Activated T-helper 1 cell treated with anti-CD3 and anti-CD28 coated beads, Interleukin-12 subunit alpha, Interleukin-12 subunit beta, Interleukin-2, Interleukin-4 antibody, amounts not matched to agents 30 ng/mL and 10 ng/mL and 1 ng/mL, durations not matched to agents 14 hours and 24 hours and 36 hours (primary cell): Measurements from ENCODE around the gene LMAN2L. TPM values are rescaled to one million over a fixed set of nuclear protein-coding genes. Genes with fewer than 3 reads are reported as not detected.
A peak's percentile ranks its signal among the peaks of the same experiment; 100 is the strongest.

Experiments
- DNase-seq: peaks from one replicate; pipeline ENCODE4 v3.0.0; 2021; ENCODE audit warnings: low spot score
- H3K27ac Mint-ChIP-seq: one replicate; pipeline ENCODE4 v1.8.0; 2021; ENCODE audit warnings: mild to moderate bottlenecking, mixed read lengths
- H3K27me3 Mint-ChIP-seq: one replicate; pipeline ENCODE4 v1.8.0; 2022; ENCODE audit warnings: mild to moderate bottlenecking, moderate library complexity, mixed read lengths; ENCODE audit not compliant: insufficient read depth
- H3K36me3 Mint-ChIP-seq: one replicate; pipeline ENCODE4 v1.8.0; 2021; ENCODE audit warnings: low read depth, mixed read lengths
- H3K4me1 Mint-ChIP-seq: one replicate; pipeline ENCODE4 v1.8.0; 2021; ENCODE audit warnings: low read depth, mixed read lengths
- H3K4me3 Mint-ChIP-seq: one replicate; pipeline ENCODE4 v1.8.0; 2021; ENCODE audit warnings: mild to moderate bottlenecking, moderate library complexity, mixed read lengths
- H3K9me3 Mint-ChIP-seq: one replicate; pipeline ENCODE4 v1.8.0; 2021; ENCODE audit warnings: mixed read lengths
- intact Hi-C: fragments of 100-400 bp; cut with micrococcal nuclease; formaldehyde crosslinking; loops from one replicate; pipeline ENCODE4 v1.15.1; 2024
- total RNA-seq: library from RNA; stranded (reverse); gene quantifications from 2 replicates; pipeline ENCODE4 v1.2.3, GENCODE V29; 2022

LMAN2L gene
- total RNA-seq, result 5.6 and 6.0 TPM in 2 replicates

DNA sequence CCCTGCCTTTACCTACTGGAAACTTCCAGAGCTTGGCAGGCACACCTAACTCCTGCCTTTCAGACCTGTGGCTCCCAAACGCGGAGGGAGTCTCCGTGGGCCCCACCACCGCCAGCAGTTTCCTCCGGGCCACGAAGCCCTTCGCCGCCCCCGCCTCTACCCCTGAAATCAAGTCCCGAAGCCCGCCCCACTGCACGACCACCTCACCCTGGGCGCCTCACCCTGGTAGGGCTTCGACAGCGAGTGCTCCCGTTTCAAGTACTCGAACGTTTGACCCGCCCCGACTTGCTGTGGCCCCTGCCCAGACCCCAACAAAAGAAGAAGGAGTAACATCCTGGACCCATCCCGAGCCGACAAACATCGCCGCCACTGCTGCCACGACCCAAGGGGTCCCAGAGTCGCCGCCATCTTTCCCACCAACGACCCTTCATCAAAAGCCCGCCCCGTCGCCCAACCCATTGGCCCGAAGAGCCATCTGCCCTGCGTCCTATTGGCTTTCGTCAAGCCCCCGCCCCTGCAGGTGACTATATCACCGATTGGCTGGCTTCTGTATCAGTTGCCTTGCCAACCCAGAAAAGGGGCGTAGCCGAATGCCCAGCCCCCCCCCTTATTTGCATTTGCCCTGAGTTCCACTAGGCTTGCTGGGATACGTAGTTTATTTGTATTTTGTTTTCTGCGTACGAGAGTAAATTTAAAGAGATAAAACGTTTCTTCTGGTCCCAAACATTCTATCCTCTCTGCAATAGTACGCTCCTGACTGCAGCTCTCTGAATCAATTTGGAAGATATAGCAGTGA is at the start of gene LMAN2L:
Gene LMAN2L, minus strand, starts transcription at position 432 of the 796 bp plus-strand sequence. Its CDS starts 24 bp downstream, at position 408.
- intact Hi-C loops, result loop anchor here (1.0 to 10.0 kb wide), 10 partner anchors 20 to 1255 kb away; partner anchors contain the start of genes ANKRD39, ARID5A, CIAO1 and CNNM4
- Mint-ChIP-seq H3K36me3 (peaks cover 3% of the 10 kb centered on the region), H3K27ac (peak within 1 kb of the TSS; percentile 77), H3K4me1 (peaks cover 32% of the 10 kb centered on the region), H3K9me3 (no peaks in the 10 kb centered on the region), H3K27me3 (no peaks in the 10 kb centered on the region), H3K4me3 (peak within 1 kb of the TSS; percentile 90)
- peak; percentile 94 for DNase-seq

DNA sequence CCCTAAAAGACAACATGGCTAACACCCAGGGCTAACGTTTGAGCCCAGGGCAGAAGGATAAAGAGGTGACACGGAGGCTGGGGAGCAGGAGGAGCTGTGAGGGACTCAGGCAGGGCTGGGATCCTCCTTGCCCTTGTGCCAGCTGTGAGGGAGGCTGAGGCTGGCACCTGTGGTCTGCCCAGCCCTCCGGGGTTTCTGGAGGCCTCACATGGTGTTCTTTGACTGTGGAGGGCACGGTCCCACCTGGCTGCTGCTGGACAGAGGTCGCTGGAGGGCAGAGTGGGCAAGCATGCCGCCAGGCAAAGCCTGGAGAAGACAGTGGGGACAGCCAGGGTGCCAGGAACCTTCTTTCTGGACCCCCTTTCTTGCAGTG is 49.4 kb upstream of the LMAN2L start:
- H3K4me3 Mint-ChIP-seq, result no peak overlapping the region
- no peaks in the 10 kb centered on the region for H3K9me3 Mint-ChIP-seq
- intact Hi-C loops, result no loop called here
- no peaks in the 10 kb centered on the region for H3K27me3 Mint-ChIP-seq
- H3K27ac Mint-ChIP-seq, result no peak overlapping the region
- H3K4me1 Mint-ChIP-seq, result no peaks in the 10 kb centered on the region
- DNase-seq, result no peak
- H3K36me3 Mint-ChIP-seq, result no peaks in the 10 kb centered on the region

DNA sequence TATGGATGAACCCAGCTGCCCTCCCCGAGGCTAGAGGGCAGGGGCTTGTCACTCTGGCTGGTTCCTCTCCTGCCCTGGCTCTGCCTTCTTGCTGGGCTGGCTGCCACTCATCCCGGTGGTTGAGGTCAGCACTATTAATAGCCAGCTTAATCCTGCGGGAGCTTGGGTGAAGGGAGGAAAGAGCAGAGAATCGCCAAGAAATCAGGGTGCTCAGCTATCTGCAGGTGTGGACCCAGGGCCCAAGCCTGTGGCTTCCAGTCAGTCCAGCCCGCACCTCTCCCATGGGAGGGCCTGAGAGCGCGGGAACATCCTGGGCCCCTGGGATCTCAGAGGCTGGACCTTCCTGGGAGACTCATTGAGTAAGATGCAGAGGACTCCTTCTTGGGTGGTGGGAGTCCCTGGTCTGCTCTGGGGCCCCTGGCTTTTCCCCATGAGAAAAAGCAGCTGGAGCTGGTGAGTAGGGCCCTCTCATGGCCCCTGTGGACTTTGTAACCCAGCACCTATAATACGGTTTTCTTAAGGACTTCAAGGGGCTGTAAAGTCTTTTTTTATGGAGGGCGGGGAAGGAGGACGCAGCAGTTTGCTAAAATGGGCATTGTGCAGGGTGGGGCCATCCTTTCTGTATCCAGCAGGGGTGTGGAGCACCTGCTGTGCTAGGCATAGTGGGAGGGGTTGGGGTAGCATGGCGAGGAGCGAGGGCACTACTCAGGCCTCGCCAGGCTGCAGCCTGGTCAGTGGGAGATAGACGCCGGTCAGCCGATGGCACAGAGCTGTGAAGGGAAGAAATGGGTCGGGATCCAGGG is 48.8 kb upstream of the LMAN2L start:
- no peaks in the 10 kb centered on the region for H3K36me3 Mint-ChIP-seq
- H3K27ac Mint-ChIP-seq, result no peak overlapping the region
- no peaks in the 10 kb centered on the region for H3K27me3 Mint-ChIP-seq
- intact Hi-C loops, result no loop called here
- H3K4me3 Mint-ChIP-seq, result no peak overlapping the region
- no peak for DNase-seq
- no peaks in the 10 kb centered on the region for H3K9me3 Mint-ChIP-seq
- no peaks in the 10 kb centered on the region for H3K4me1 Mint-ChIP-seq

GRCh38 chr2:96787411-96787810 is 47.5 kb upstream of the LMAN2L start:
- no peak for DNase-seq
- no peaks in the 10 kb centered on the region for H3K9me3 Mint-ChIP-seq
- no peak overlapping the region for H3K27ac Mint-ChIP-seq
- no peak overlapping the region for H3K4me3 Mint-ChIP-seq
- H3K36me3 Mint-ChIP-seq, result no peaks in the 10 kb centered on the region
- intact Hi-C loops, result no loop called here
- H3K4me1 Mint-ChIP-seq, result no peaks in the 10 kb centered on the region
- H3K27me3 Mint-ChIP-seq, result no peaks in the 10 kb centered on the region

DNA sequence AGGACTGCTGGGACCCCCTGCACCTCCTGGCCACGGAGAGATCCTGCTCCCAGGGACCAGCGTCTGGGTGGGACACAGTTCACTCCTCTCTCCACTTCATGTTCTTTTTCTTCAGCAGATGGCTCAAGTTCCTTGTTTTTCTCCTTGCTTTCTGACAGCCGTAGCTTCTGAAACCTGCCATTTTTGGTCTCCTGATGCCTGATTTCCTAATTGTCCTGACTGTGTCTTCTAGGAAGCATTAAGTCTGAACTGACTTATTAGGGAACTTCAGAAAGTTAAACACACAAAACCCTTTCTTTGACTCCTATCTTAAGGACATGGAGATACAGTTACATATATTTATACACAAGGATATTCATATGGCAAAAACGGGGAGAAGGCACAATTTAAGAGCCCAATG is 43.5 kb upstream of the LMAN2L start:
- Mint-ChIP-seq H3K27ac (no peak overlapping the region), H3K9me3 (no peaks in the 10 kb centered on the region), H3K4me1 (no peaks in the 10 kb centered on the region), H3K27me3 (no peaks in the 10 kb centered on the region), H3K4me3 (no peak overlapping the region), H3K36me3 (peaks cover 5% of the 10 kb centered on the region)
- intact Hi-C loops, result no loop called here
- DNase-seq, result no peak

DNA sequence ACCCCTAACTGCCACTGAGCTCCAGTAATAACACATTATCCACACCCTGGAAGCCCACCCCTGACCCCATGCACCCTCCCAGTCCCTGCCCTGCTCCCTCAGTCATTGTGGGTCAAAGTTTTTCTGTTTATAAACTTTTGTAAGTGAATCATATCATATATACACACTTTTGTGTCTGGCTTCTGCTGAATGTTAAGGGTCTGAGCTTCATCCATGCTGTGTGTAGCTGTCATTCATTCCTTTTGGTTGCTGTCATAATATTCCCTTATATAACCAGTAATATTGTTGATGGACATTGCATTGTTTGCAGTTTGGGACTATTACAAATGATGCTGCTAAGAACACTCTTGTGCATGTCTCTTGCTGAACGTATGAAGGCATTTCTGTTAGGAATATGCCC is 35.3 kb upstream of the LMAN2L start:
- intact Hi-C loops, result no loop called here
- Mint-ChIP-seq H3K4me1 (peaks cover 33% of the 10 kb centered on the region), H3K36me3 (peaks cover 6% of the 10 kb centered on the region), H3K27me3 (no peaks in the 10 kb centered on the region), H3K9me3 (no peaks in the 10 kb centered on the region), H3K27ac (no peak overlapping the region), H3K4me3 (no peak overlapping the region)
- no peak for DNase-seq

DNA sequence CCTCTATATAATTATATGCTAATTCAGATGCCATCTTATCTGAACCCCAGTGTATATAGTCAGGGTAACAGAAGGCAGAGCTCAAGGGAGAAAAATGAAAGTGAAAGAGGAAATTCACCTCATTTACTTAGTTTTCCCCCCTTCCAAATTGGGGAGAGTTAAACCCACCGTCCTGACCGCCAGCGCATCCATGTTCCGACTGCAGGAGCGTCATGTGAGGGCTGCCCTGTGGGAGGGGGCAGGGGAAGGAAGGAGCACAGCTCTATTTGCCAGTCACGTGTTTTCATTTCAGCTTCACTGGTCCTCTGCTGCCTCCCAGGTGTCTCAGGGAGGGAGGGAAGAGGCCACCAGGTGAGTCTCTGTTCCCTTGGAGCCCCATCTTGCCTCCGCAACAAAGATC is 34.1 kb upstream of the LMAN2L start:
- Mint-ChIP-seq H3K4me1 (peaks cover 33% of the 10 kb centered on the region), H3K27ac (peak overlapping the region; percentile 75), H3K27me3 (no peaks in the 10 kb centered on the region), H3K36me3 (peaks cover 6% of the 10 kb centered on the region), H3K4me3 (peak overlapping the region; percentile 67), H3K9me3 (no peaks in the 10 kb centered on the region)
- intact Hi-C loops, result loop anchor here (1.0 kb wide), 1 partner anchor 13 kb away; no protein-coding TSS in a partner anchor
- peak; percentile 29 for DNase-seq

GRCh38 chr2:96772903-96773671 is 33.2 kb upstream of the LMAN2L start:
- peak overlapping the region; percentile 6 for H3K27ac Mint-ChIP-seq

DNA sequence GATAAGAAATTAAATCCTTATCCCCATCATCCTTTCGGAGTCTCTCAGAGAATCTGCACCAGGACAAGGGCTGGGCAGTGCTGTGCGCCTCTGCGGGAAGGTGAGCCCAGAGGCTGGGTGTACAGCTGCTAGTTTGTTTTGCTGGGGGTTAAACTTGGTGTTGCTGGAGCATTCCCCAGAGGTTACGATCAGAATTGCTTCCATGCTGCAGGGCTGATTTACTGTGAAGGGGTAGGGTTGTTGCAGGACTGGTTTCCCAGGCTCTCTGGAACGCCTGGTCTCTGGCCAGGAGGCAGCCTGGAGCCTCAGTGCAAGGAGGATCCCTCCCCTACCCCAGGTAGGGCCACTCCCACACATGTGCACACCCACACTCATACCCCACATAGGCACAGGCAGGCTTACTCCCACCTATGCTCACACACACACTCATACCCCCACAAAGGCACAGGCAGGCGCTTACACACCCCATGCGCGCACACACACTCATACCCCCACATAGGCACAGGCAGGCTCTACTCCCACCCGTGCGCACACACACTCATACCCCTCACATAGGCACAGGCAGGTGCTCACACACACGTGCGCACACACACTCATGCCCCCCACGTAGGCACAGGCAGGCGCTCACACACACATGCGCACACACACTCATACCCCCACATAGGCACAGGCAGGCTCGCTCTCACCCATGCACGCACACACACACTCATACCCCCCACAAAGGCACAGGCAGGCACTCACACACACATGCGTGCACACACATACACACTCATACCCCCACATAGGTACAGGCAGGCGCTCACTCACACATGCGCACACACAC is 32.1 kb upstream of the LMAN2L start:
- no peak for DNase-seq
- H3K4me1 Mint-ChIP-seq, result peaks cover 38% of the 10 kb centered on the region
- peaks cover 8% of the 10 kb centered on the region for H3K36me3 Mint-ChIP-seq
- H3K9me3 Mint-ChIP-seq, result no peaks in the 10 kb centered on the region
- no peaks in the 10 kb centered on the region for H3K27me3 Mint-ChIP-seq
- H3K4me3 Mint-ChIP-seq, result no peak overlapping the region
- no peak overlapping the region for H3K27ac Mint-ChIP-seq
- intact Hi-C loops, result no loop called here

More at GRCh38 chr2:96772903-96773671, 33.2 kb upstream of the LMAN2L start:
- peaks cover 6% of the 10 kb centered on the region for H3K36me3 Mint-ChIP-seq
- H3K9me3 Mint-ChIP-seq, result no peaks in the 10 kb centered on the region
- DNase-seq, result no peak
- H3K4me1 Mint-ChIP-seq, result peaks cover 33% of the 10 kb centered on the region
- H3K4me3 Mint-ChIP-seq, result no peak overlapping the region
- intact Hi-C loops, result loop anchor here (1.0 kb wide), 1 partner anchor 12 kb away; no protein-coding TSS in a partner anchor
- no peaks in the 10 kb centered on the region for H3K27me3 Mint-ChIP-seq

- DNase-seq, result no peak
- Mint-ChIP-seq H3K27ac (no peak overlapping the region), H3K4me1 (peaks cover 46% of the 10 kb centered on the region), H3K36me3 (peaks cover 12% of the 10 kb centered on the region), H3K4me3 (no peak overlapping the region), H3K27me3 (no peaks in the 10 kb centered on the region), H3K9me3 (no peaks in the 10 kb centered on the region)
- intact Hi-C loops, result no loop called here
Observed at GRCh38 chr2:96770442-96771202, 30.8 kb upstream of the LMAN2L start.

- Mint-ChIP-seq H3K27me3 (no peaks in the 10 kb centered on the region), H3K36me3 (peaks cover 12% of the 10 kb centered on the region), H3K4me3 (no peak overlapping the region), H3K4me1 (peaks cover 41% of the 10 kb centered on the region), H3K27ac (no peak overlapping the region), H3K9me3 (no peaks in the 10 kb centered on the region)
- no peak for DNase-seq
- intact Hi-C loops, result no loop called here
Observed at GRCh38 chr2:96769814-96770213, 29.9 kb upstream of the LMAN2L start.
